CD4-positive, alpha-beta T cell treated with Interferon gamma for 1 hour (primary cell): ENCODE results near the gene ARHGEF33.
"Not testable (repeated sequence)": the region's sequence is repeated elsewhere in the genome, so short reads cannot be mapped to it uniquely, and the experiment has no call there.

Source experiments
- DNase-seq: peaks from one replicate; pipeline ENCODE4 v3.0.0-alpha.2; 2020

ARHGEF33 gene

GRCh38 chr2:38911191-38911590 lies 21.5 kb downstream of the ARHGEF33 start:
- DNase-seq = no peak

GRCh38 chr2:38912619-38913018 lies 22.9 kb downstream of the ARHGEF33 start:
- no peak for DNase-seq

GRCh38 chr2:38922389-38922788 lies 32.7 kb downstream of the ARHGEF33 start:
- DNase-seq = no peak

- DNase-seq = no peak
Observed at GRCh38 chr2:38922902-38923301, 33.2 kb downstream of the ARHGEF33 start.

- DNase-seq = no peak
Observed at GRCh38 chr2:38925982-38926381, 36.3 kb downstream of the ARHGEF33 start.

GRCh38 chr2:38930600-38930999 lies 40.9 kb downstream of the ARHGEF33 start:
- no peak for DNase-seq

- DNase-seq = no peak
Observed at GRCh38 chr2:38932586-38932985, 42.9 kb downstream of the ARHGEF33 start.

- DNase-seq = no peak
Observed at GRCh38 chr2:38933653-38934052, 44.0 kb downstream of the ARHGEF33 start.

- no peak for DNase-seq
Observed at GRCh38 chr2:38934742-38935141, 45.1 kb downstream of the ARHGEF33 start.

GRCh38 chr2:38935568-38936172 lies 46.0 kb downstream of the ARHGEF33 start:
- no peak for DNase-seq

- DNase-seq = not testable (repeated sequence)
Observed at GRCh38 chr2:38936516-38936915, 46.8 kb downstream of the ARHGEF33 start.

GRCh38 chr2:38937548-38937947 lies 47.9 kb downstream of the ARHGEF33 start:
- no peak for DNase-seq

- no peak for DNase-seq
Observed at GRCh38 chr2:38940746-38941145, 51.1 kb downstream of the ARHGEF33 start.

- no peak for DNase-seq
Observed at GRCh38 chr2:38943784-38944183, 54.1 kb downstream of the ARHGEF33 start.

- DNase-seq = no peak
Observed at GRCh38 chr2:38945372-38945771, 55.7 kb downstream of the ARHGEF33 start.

GRCh38 chr2:38945911-38946310 lies 56.2 kb downstream of the ARHGEF33 start:
- DNase-seq = no peak

- peak; percentile 55 for DNase-seq
Observed at GRCh38 chr2:38947241-38948239, 57.9 kb downstream of the ARHGEF33 start.

GRCh38 chr2:38948387-38948882 lies 58.8 kb downstream of the ARHGEF33 start:
- no peak for DNase-seq

GRCh38 chr2:38948995-38949394 lies 59.3 kb downstream of the ARHGEF33 start:
- no peak for DNase-seq

- no peak for DNase-seq
Observed at GRCh38 chr2:38951766-38952165, 62.1 kb downstream of the ARHGEF33 start.

GRCh38 chr2:38957972-38958371 lies 68.3 kb downstream of the ARHGEF33 start:
- DNase-seq = no peak

- no peak for DNase-seq
Observed at GRCh38 chr2:38959466-38959865, 69.8 kb downstream of the ARHGEF33 start.

- DNase-seq = peak; percentile 77
Observed at GRCh38 chr2:38959938-38960608, 70.4 kb downstream of the ARHGEF33 start.
